HuH-7.5 (cell line): Measurements from ENCODE around the gene RRBP1.
A peak's percentile ranks its signal among the peaks of the same experiment; 100 is the strongest.

Source experiments
- DNase-seq: peaks from one replicate; pipeline ENCODE4 v3.0.0; 2011; ENCODE audit warnings: low spot score

RRBP1 gene

GRCh38 chr20:17682103-17682888 lies at the start of gene RRBP1:
TSS of gene RRBP1 (minus strand) at chr20:17682242. CDS start at chr20:17660507, 21,735 bp downstream.
- DNase-seq = peak; percentile 100

- DNase-seq = no peak
Measured at GRCh38 chr20:17731233-17731632, 49.2 kb upstream of the RRBP1 start.

- no peak for DNase-seq
Measured at GRCh38 chr20:17730071-17730470, 48.0 kb upstream of the RRBP1 start.

GRCh38 chr20:17728074-17728473 lies 46.0 kb upstream of the RRBP1 start:
- no peak for DNase-seq

- DNase-seq = no peak
Measured at GRCh38 chr20:17727351-17727750, 45.3 kb upstream of the RRBP1 start.

GRCh38 chr20:17726902-17727301 lies 44.9 kb upstream of the RRBP1 start:
- DNase-seq = no peak

- no peak for DNase-seq
Measured at GRCh38 chr20:17725094-17725835, 43.2 kb upstream of the RRBP1 start.

- DNase-seq = no peak
Measured at GRCh38 chr20:17723301-17723691, 41.3 kb upstream of the RRBP1 start.

GRCh38 chr20:17722493-17723300 lies 40.7 kb upstream of the RRBP1 start:
- no peak for DNase-seq

- peak; percentile 63 for DNase-seq
Measured at GRCh38 chr20:17721802-17722486, 39.9 kb upstream of the RRBP1 start.

GRCh38 chr20:17720755-17721154 lies 38.7 kb upstream of the RRBP1 start:
- DNase-seq = no peak

- no peak for DNase-seq
Measured at GRCh38 chr20:17716331-17716730, 34.3 kb upstream of the RRBP1 start.

GRCh38 chr20:17715075-17715474 lies 33.0 kb upstream of the RRBP1 start:
- DNase-seq = no peak

- no peak for DNase-seq
Measured at GRCh38 chr20:17714597-17714996, 32.6 kb upstream of the RRBP1 start.

GRCh38 chr20:17712708-17713107 lies 30.7 kb upstream of the RRBP1 start:
- no peak for DNase-seq

- no peak for DNase-seq
Measured at GRCh38 chr20:17712201-17712600, 30.2 kb upstream of the RRBP1 start.

- DNase-seq = no peak
Measured at GRCh38 chr20:17711267-17711627, 29.2 kb upstream of the RRBP1 start.

- peak; percentile 44 for DNase-seq
Measured at GRCh38 chr20:17710379-17711266, 28.6 kb upstream of the RRBP1 start.

- no peak for DNase-seq
Measured at GRCh38 chr20:17709361-17710293, 27.6 kb upstream of the RRBP1 start.
